ENCODE results near the gene CENATAC. TPM values are rescaled to one million over a fixed set of nuclear protein-coding genes. Genes with fewer than 3 reads are reported as not detected.

Gene CENATAC
- total and polyA plus RNA-seq, 10 donors, result 27.0 to 86.2 (median 65.8) TPM

- H3K4me1 ChIP-seq, result peaks cover 17 to 53% (median 35%) of the 10 kb centered on the region in 6 donors
- no peak for DNase-seq
- peak overlapping the region; percentile 62 to 87 (median 81) for H3K4me3 ChIP-seq
- H3K36me3 ChIP-seq, result peaks cover 0 to 44% (median 27%) of the 10 kb centered on the region in 6 donors
- intact Hi-C loops (cut with DNase I; ENCODE audit: low total_unique reads), result no loop called here
- no peaks in the 10 kb centered on the region for H3K9me3 ChIP-seq
- peak overlapping the region; percentile 67 to 90 (median 86) for H3K27ac ChIP-seq
- no peaks in the 10 kb centered on the region for H3K27me3 ChIP-seq (replicated peaks in 1 of 7)
- TF ChIP-seq CTCF (IDR thresholded peaks at IDR 0.05 in 8 of 11, conservative IDR thresholded peaks at IDR 0.05 in 3 of 11), result no peak
- TF ChIP-seq POLR2A (IDR thresholded peaks at IDR 0.05), result no peak
- TF ChIP-seq POLR2AphosphoS5 (IDR thresholded peaks at IDR 0.05), result no peak
- WGBS, 5 donors, result 3 to 6% (median 4%) methylated on average over 15 to 19 of the region's 19 CpGs
Measured at GRCh38 chr11:118998388-118998717, 415 bp downstream of the CENATAC start.

DNA sequence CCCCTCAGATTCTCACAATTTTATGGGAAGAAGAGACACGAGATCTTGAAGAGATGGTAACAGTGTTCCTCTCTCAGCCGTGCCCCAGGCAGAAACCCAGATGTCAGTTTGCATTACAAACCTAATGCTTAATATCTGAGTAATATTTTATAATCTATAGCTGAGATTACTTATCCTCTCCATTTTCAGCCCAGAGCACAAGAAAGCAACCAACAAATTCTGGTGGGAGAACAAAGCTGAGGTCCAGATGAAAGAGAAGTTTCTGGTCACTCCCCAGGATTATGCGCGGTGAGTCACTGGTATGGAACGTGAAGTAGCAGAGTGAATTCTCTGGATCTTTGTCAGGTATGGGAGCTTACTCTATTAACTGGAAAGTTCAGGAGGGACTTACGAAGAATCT, 884 bp downstream of the CENATAC start:
- H3K9me3 ChIP-seq, result no peaks in the 10 kb centered on the region
- H3K4me3 ChIP-seq, result peak overlapping the region; percentile 62 to 87 (median 81)
- no peak for DNase-seq
- TF ChIP-seq POLR2A (IDR thresholded peaks at IDR 0.05) (no peak), POLR2AphosphoS5 (IDR thresholded peaks at IDR 0.05) (no peak)
- H3K27ac ChIP-seq, result peak overlapping the region in 5 of 8 donors; percentile 80 to 90 (median 89)
- peaks cover 0 to 49% (median 32%) of the 10 kb centered on the region in 6 donors for H3K36me3 ChIP-seq
- intact Hi-C loops (cut with DNase I; ENCODE audit: low total_unique reads), result no loop called here
- no peaks in the 10 kb centered on the region for H3K27me3 ChIP-seq (replicated peaks in 1 of 7)
- H3K4me1 ChIP-seq, result peaks cover 17 to 53% (median 35%) of the 10 kb centered on the region in 6 donors
- WGBS, 5 donors, result 59 to 73% (median 68%) methylated on average over 6 of the region's 6 CpGs

DNA sequence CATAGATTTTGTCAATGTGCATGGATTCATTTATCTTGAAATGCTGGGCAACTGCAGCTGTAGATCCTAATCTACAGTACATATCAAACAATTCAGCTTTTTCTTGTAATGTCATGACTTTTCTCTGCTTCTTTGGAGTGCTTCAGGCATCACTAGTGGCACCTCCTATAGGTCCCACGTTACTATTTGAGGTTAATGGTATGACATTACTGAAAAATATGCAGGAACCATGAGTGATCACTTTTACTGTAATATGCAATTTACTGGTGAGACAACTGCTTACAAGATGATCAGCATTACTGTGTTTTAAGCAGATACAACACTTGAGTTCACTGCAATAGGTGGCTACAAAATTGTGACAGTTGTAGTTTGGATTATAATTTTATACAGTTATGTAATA, 3.0 kb downstream of the CENATAC start:
- Histone ChIP-seq H3K27me3 (replicated peaks in 1 of 7) (no peaks in the 10 kb centered on the region), H3K4me3 (no peak overlapping the region), H3K36me3 (peaks cover 0 to 70% (median 41%) of the 10 kb centered on the region in 6 donors), H3K4me1 (peaks cover 17 to 53% (median 35%) of the 10 kb centered on the region in 6 donors), H3K27ac (no peak overlapping the region), H3K9me3 (no peaks in the 10 kb centered on the region)
- intact Hi-C loops (cut with DNase I; ENCODE audit: low total_unique reads), result no loop called here
- TF ChIP-seq POLR2A (IDR thresholded peaks at IDR 0.05) (no peak), CTCF (IDR thresholded peaks at IDR 0.05 in 8 of 11, conservative IDR thresholded peaks at IDR 0.05 in 3 of 11) (no peak), POLR2AphosphoS5 (IDR thresholded peaks at IDR 0.05) (no peak)
- 54 to 76% (median 69%) methylated on average over 1 of the region's 1 CpG for WGBS, 5 donors
- DNase-seq, result no peak

GRCh38 chr11:119006656-119007055, 8.7 kb downstream of the CENATAC start:
- H3K27me3 ChIP-seq (replicated peaks in 1 of 7), result no peaks in the 10 kb centered on the region
- no peak overlapping the region for H3K27ac ChIP-seq
- TF ChIP-seq POLR2A (IDR thresholded peaks at IDR 0.05) (no peak), POLR2AphosphoS5 (IDR thresholded peaks at IDR 0.05) (no peak), CTCF (IDR thresholded peaks at IDR 0.05 in 8 of 11, conservative IDR thresholded peaks at IDR 0.05 in 3 of 11) (no peak)
- H3K4me3 ChIP-seq, result no peak overlapping the region
- H3K4me1 ChIP-seq, result no peaks in the 10 kb centered on the region
- peak; percentile 0 for DNase-seq
- peaks cover 0 to 100% (median 63%) of the 10 kb centered on the region in 6 donors for H3K36me3 ChIP-seq
- intact Hi-C loops (cut with DNase I; ENCODE audit: low total_unique reads), result no loop called here
- no peaks in the 10 kb centered on the region for H3K9me3 ChIP-seq
- WGBS, 5 donors, result 79 to 86% (median 82%) methylated on average over 4 of the region's 4 CpGs
